Panc1 (cell line): ENCODE results near the gene SIGMAR1. TPM values are rescaled to one million over a fixed set of nuclear protein-coding genes. Genes with fewer than 3 reads are reported as not detected.

Source experiments
- ATAC-seq: fragments of 200-7000 bp; cut with Tn5 transposase; 2 replicates; pipeline ENCODE4 v1.9.1; 2020; ENCODE audit warnings: mild to moderate bottlenecking, moderate library complexity
- BruUV-seq: library from RNA; stranded (reverse); fragments of 400-500 nt; replicated peaks from 2 replicates; lab custom pipeline; 2021; lab: Mats Ljungman, UMichigan
- CTCF ChIA-PET: fragments of 300-600 bp; sonication (Branson Sonifier 250); formaldehyde crosslinking; loops from one replicate; lab custom pipeline; 2022; ENCODE audit warnings: antibody characterized with exemption; lab: Charles Lee
- POLR2A ChIA-PET: fragments of 300-600 bp; sonication (Branson Sonifier 250); formaldehyde crosslinking; loops from one replicate; lab custom pipeline; 2022; ENCODE audit warnings: antibody characterized with exemption; lab: Charles Lee
- DNase-seq: peaks from one replicate; pipeline ENCODE4 v3.0.0-alpha.2; 2010; ENCODE audit warnings: low read depth, low spot score
- H3K27ac ChIP-seq: 2 replicates; pipeline ENCODE4 v1.5.1; 2011; ENCODE audit warnings: mild to moderate bottlenecking, low read length, inconsistent platforms
- H3K27me3 ChIP-seq: fragments of 200-500 bp; sonication (Bioruptor generic); 2 replicates; pipeline ENCODE4 v1.6.0; 2014; ENCODE audit warnings: low read length, inconsistent platforms; ENCODE audit not compliant: control insufficient read depth, insufficient read depth
- H3K36me3 ChIP-seq: fragments of 200-500 bp; sonication (Bioruptor generic); 2 replicates; pipeline ENCODE4 v1.5.1; 2014; ENCODE audit warnings: inconsistent platforms, mild to moderate bottlenecking, low read length, moderate library complexity; ENCODE audit not compliant: control insufficient read depth, insufficient read depth
- H3K4me1 ChIP-seq: 2 replicates; pipeline ENCODE4 v1.5.1; 2011; ENCODE audit warnings: inconsistent platforms, mild to moderate bottlenecking, low read length, moderate library complexity; ENCODE audit not compliant: control insufficient read depth, insufficient read depth
- H3K4me3 ChIP-seq, 2 experiments: 2 replicates each; pipeline ENCODE4 v1.5.1; 2011 to 2012; ENCODE audit warnings: low read depth in 2 of 2, low read length in 2 of 2, mild to moderate bottlenecking in 2 of 2, inconsistent platforms in 1 of 2, moderate library complexity in 1 of 2
- H3K9me3 ChIP-seq: fragments of 200-500 bp; sonication (Bioruptor generic); 2 replicates; pipeline ENCODE4 v1.5.1; 2014; ENCODE audit warnings: low read depth, mild to moderate bottlenecking, inconsistent platforms, low read length, moderate library complexity; ENCODE audit not compliant: control insufficient read depth, insufficient read depth
- CTCF ChIP-seq: fragments of 450-650 bp; IDR thresholded peaks from 2 replicates; pipeline ENCODE4 v1.5.1; 2017; ENCODE audit warnings: mild to moderate bottlenecking
- POLR2AphosphoS5 ChIP-seq: IDR thresholded peaks from 2 replicates; pipeline ENCODE4 v1.6.1; 2012; ENCODE audit warnings: mild to moderate bottlenecking, low read depth, low read length, moderate library complexity
- REST ChIP-seq, 2 experiments: IDR thresholded peaks; 2 replicates each; pipeline ENCODE4 v1.6.1; 2011 to 2012; ENCODE audit warnings: low read depth in 2 of 2, control low read depth in 1 of 2, low read length in 1 of 2, mild to moderate bottlenecking in 1 of 2, moderate library complexity in 1 of 2; ENCODE audit not compliant: insufficient read depth in 1 of 2
- SIN3A ChIP-seq: IDR thresholded peaks from 2 replicates; pipeline ENCODE4 v1.6.1; 2012; ENCODE audit warnings: low read depth, mild to moderate bottlenecking, low read length, moderate library complexity, borderline replicate concordance; ENCODE audit not compliant: insufficient read depth
- TCF7L2 ChIP-seq: IDR thresholded peaks from 2 replicates; pipeline ENCODE4 v1.6.1; 2011; ENCODE audit warnings: mild to moderate bottlenecking, low read depth, low read length, inconsistent platforms
- in situ Hi-C: cut with HindIII; loops from 2 replicates; pipeline ENCODE4 v1.10.0; 2016; ENCODE audit warnings: low sequenced_read_pairs, low pct_unique_long_range_greater_than_20kb
- intact Hi-C: fragments of 100-400 bp; cut with micrococcal nuclease; formaldehyde crosslinking; loops from one replicate; pipeline ENCODE4 v1.10.0; 2022; ENCODE audit not compliant: unreplicated experiment
- total RNA-seq: library from RNA; stranded (reverse); gene quantifications from one replicate; pipeline ENCODE4 v1.2.1, GENCODE V29; 2021; ENCODE audit not compliant: unreplicated experiment

The SIGMAR1 gene
- total RNA-seq, 1 experiment from 2014 or later: 131 TPM

- Histone ChIP-seq H3K4me3 (peak overlapping the region; percentile 65 to 94), H3K4me1 (peaks cover 8% of the 10 kb centered on the region; the same call in 1 of the 2 replicates), H3K9me3 (no peaks in the 10 kb centered on the region), H3K27me3 (no peaks in the 10 kb centered on the region), H3K36me3 (no peaks in the 10 kb centered on the region), H3K27ac (peak overlapping the region; percentile 70)
- no TSS peak for BruUV-seq
- no peak for TF ChIP-seq POLR2AphosphoS5
- no peak for TF ChIP-seq CTCF
- TF ChIP-seq SIN3A: no peak
- no peak for TF ChIP-seq REST (IDR thresholded peaks at IDR 0.05; ENCODE audit: insufficient read depth in 1 of 2, low read depth in 2 of 2, low read length in 1 of 2)
- no peak for TF ChIP-seq TCF7L2
- ChIA-PET CTCF (interaction anchor here (0.9 to 2.5 kb wide), 3 partner anchors 13 to 38 kb away, joined by 3 to 11 read pairs (median 5); no protein-coding TSS in a partner anchor), POLR2A (interaction anchor here (0.6 to 0.8 kb wide), 3 partner anchors 27 to 514 kb away, joined by 3 to 5 read pairs (median 3); partner anchors contain the start of gene SIGMAR1)
- intact Hi-C loops: no loop called here
- in situ Hi-C loops: no loop called here
- DNase-seq: peak; percentile 71
- peak; percentile 75 for ATAC-seq
Measured at GRCh38 chr9:34664281-34665066, 26.9 kb upstream of the SIGMAR1 start.

GRCh38 chr9:34663303-34663605, 25.7 kb upstream of the SIGMAR1 start:
- Histone ChIP-seq H3K27me3 (no peaks in the 10 kb centered on the region), H3K27ac (no peak overlapping the region), H3K4me1 (peaks cover 8% of the 10 kb centered on the region; the same call in 1 of the 2 replicates), H3K36me3 (no peaks in the 10 kb centered on the region), H3K4me3 (no peak overlapping the region), H3K9me3 (no peaks in the 10 kb centered on the region)
- no peak for ATAC-seq
- DNase-seq: no peak
- TF ChIP-seq TCF7L2: no peak
- no peak for TF ChIP-seq SIN3A
- TF ChIP-seq CTCF: no peak
- TF ChIP-seq REST (IDR thresholded peaks at IDR 0.05; ENCODE audit: insufficient read depth in 1 of 2, low read depth in 2 of 2, low read length in 1 of 2): no peak
- TF ChIP-seq POLR2AphosphoS5: no peak
- in situ Hi-C loops (no loop called here), intact Hi-C loops (no loop called here)
- ChIA-PET POLR2A (no interaction called here), CTCF (no interaction called here)
- no TSS peak for BruUV-seq
